ENCODE data around the gene TBX5.

DNA sequence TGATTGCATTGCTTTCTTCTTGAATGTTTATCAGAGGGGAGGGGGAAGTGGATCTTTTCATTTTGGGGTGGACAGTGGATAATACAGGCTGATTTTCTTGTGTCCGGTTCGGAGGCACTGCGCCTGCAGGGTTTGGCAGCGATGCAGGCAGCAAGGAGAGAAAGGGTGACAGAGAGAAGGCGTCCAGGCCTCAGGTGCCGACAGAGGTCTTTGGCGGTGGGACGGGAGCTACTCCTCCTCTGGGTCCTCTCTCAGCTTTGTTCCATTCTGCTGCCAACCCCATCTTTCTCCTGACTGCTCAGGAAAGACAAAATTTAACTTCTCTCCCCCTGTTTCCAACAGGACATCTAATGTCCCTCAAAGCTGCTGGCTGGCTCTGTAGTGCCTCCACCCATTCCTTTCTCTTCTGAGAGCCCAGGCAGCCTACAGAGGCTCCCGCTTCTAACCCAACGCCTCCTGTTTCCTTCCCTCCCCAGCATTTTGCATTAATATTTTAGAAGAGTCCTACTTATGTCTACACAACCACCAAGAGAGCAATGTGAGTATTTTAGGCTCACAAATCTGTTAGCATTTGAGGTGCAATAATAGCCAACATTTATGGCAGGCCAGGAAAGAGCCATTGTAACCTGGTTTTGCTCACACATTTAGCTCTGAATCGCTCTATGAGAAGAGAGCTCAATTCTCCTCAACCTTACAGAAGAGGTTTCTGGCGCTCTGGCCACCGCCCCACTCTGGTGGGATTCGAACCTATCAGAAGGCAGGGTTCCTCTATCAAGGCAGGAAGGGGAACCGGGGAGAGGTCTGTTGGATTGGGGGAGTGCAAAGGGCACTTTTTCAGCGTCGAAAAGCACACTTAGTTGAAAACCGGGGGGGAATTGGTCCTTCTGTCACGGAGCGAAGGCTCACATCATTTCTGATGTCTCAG, 7.1 kb upstream of the TBX5 start:
- no peak for TF ChIP-seq CTCF (IDR thresholded peaks at IDR 0.05)
- no peak for TF ChIP-seq POLR2A (IDR thresholded peaks at IDR 0.05)

Measured in thyroid gland (tissue), 4 donors.